Measurements from ENCODE around the gene PLA2G6. TPM values are rescaled to one million over a fixed set of nuclear protein-coding genes. Genes with fewer than 3 reads are reported as not detected.

PLA2G6 gene
- total RNA-seq, 1 experiment from 2014 or later, result 36.0 TPM

GRCh38 chr22:38191731-38192474 is 10.3 kb upstream of the PLA2G6 start:
- Histone ChIP-seq H3K4me3 (replicated peaks in 1 of 2; ENCODE audit: low read depth in 1 of 2, low read length in 2 of 2) (no peak overlapping the region), H3K27ac (ENCODE audit: low read depth, low read length) (no peak overlapping the region), H3K27me3 (ENCODE audit: insufficient read depth, low read length) (no peaks in the 10 kb centered on the region), H3K36me3 (ENCODE audit: control insufficient read depth in 1 of 2, insufficient read depth in 2 of 2, low read length in 2 of 2) (no peaks in the 10 kb centered on the region), H3K9me2 (ENCODE audit: insufficient read depth) (no peaks in the 10 kb centered on the region), H3K9ac (ENCODE audit: low read length) (no peak overlapping the region), H3K4me2 (ENCODE audit: low read length) (no peak overlapping the region), H4K20me1 (ENCODE audit: insufficient read depth) (no peaks in the 10 kb centered on the region), H3K79me2 (ENCODE audit: insufficient read depth, low read length) (no peaks in the 10 kb centered on the region), H2AFZ (ENCODE audit: low read depth, low read length, poor library complexity, severe bottlenecking) (no peak overlapping the region), H3K4me1 (ENCODE audit: control insufficient read depth in 1 of 2, insufficient read depth in 2 of 2, low read length in 2 of 2) (peaks cover 3 to 5% of the 10 kb centered on the region in 2 experiments; a peak in 1 of 4 replicates), H3K9me3 (ENCODE audit: control insufficient read depth in 1 of 2, insufficient read depth in 1 of 2, low read depth in 1 of 2, low read length in 2 of 2) (no peaks in the 10 kb centered on the region)
- intact Hi-C loops (cut with micrococcal nuclease), result no loop called here
- TF ChIP-seq SP1 (IDR thresholded peaks at IDR 0.05; ENCODE audit: low read depth), result no peak
- no peak for TF ChIP-seq SRF (IDR thresholded peaks at IDR 0.05; ENCODE audit: low read depth)
- TF ChIP-seq CTCF (IDR thresholded peaks at IDR 0.05 in 2 of 3, conservative IDR thresholded peaks at IDR 0.05 in 1 of 3; ENCODE audit: borderline replicate concordance in 1 of 3, insufficient read depth in 1 of 3, low read depth in 2 of 3, low read length in 2 of 3), result no peak
- TF ChIP-seq ZFX (IDR thresholded peaks at IDR 0.05), result no peak
- no peak for TF ChIP-seq TCF7L2 (IDR thresholded peaks at IDR 0.05; ENCODE audit: borderline replicate concordance, extremely low read depth, insufficient read depth, insufficient read length)
- TF ChIP-seq EZH2phosphoT487 (IDR thresholded peaks at IDR 0.05; ENCODE audit: borderline replicate concordance), result no peak
- no peak for TF ChIP-seq ZBTB33 (IDR thresholded peaks at IDR 0.05; ENCODE audit: extremely low read depth, insufficient replicate concordance, low read length)
- no peak for TF ChIP-seq YY1 (IDR thresholded peaks at IDR 0.05; ENCODE audit: extremely low read depth, insufficient replicate concordance, low read depth, low read length)
- TF ChIP-seq SIN3A (IDR thresholded peaks at IDR 0.05; ENCODE audit: low read depth), result no peak
- no peak for TF ChIP-seq RAD21 (IDR thresholded peaks at IDR 0.05; ENCODE audit: low read depth)
- no peak for TF ChIP-seq JUND (IDR thresholded peaks at IDR 0.05)
- TF ChIP-seq EGR1 (IDR thresholded peaks at IDR 0.05; ENCODE audit: low read depth), result no peak
- TF ChIP-seq ATF3 (IDR thresholded peaks at IDR 0.05), result no peak
- no peak for TF ChIP-seq FOSL1 (IDR thresholded peaks at IDR 0.05; ENCODE audit: low read depth)
- TF ChIP-seq POLR2A (IDR thresholded peaks at IDR 0.05; ENCODE audit: borderline replicate concordance, extremely low read depth, insufficient read depth, insufficient read length), result no peak
- TF ChIP-seq CBX3 (IDR thresholded peaks at IDR 0.05; ENCODE audit: low read depth), result no peak
- POLR2A ChIA-PET, result interaction anchor here (1.1 kb wide), 1 partner anchor 10 kb away, joined by 4 read pairs; the partner anchor contains the start of gene PLA2G6
- DNase-seq (ENCODE audit: low read depth, low spot score), result no peak
- no TSS peak for BruUV-seq (replicated peaks)
- no peak for ATAC-seq
- RAD21 ChIA-PET (ENCODE audit: low non-redundant PET in 1 of 2, low total read pairs in 2 of 2, uncharacterized antibody in 2 of 2, unreplicated experiment in 2 of 2), result no interaction called here
- CTCF ChIA-PET, result no interaction called here
